ENCODE results near the gene OSBPL10.

OSBPL10 gene

DNA sequence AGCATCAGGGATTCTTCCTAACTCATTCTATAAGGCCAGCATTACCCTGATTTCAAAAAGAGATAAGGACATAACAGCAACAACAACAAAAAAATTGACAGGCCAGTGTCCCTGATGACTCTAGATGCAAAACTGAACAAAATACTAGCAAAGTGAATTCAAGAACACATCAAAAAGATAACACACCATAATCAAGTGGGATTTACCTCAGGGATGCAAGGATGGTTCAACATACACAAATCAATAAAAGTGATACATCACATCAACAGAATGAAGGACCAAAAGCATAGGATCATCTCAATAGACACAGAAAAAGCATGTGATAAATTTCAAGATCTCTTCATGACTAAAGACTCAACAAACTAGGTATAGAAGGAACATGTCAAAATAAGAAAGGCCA is 328.8 kb downstream of the OSBPL10 start:
- no peak for DNase-seq (ENCODE audit: extremely low read depth, low read depth)
- TF ChIP-seq CTCF (IDR thresholded peaks at IDR 0.05; ENCODE audit: low read depth, low read length) = no peak

- no peak for DNase-seq (ENCODE audit: extremely low read depth, low read depth)
- no peak for TF ChIP-seq CTCF (IDR thresholded peaks at IDR 0.05; ENCODE audit: low read depth, low read length)
Measured at GRCh38 chr3:31648286-31648968, 332.6 kb downstream of the OSBPL10 start.

DNA sequence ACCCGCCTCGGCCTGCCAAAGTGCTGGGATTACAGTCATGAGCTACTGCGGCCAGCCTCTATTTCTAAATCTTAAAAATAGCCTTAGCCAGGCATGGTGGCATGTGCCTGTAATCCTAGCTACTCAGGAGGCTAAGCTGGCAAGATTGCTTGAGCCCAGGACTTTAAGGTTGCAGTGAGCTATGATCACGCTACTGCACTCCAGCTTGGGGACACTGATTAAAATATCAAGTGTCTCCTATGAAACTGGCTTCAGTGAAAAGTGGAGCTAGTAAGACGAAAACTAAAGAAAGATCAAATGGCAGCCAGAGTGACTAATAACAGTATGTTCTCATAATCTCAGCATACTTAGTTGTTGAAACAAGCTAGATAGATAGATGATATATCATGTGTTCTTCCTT is 335.8 kb downstream of the OSBPL10 start:
- no peak for DNase-seq (ENCODE audit: extremely low read depth, low read depth)
- no peak for TF ChIP-seq CTCF (IDR thresholded peaks at IDR 0.05; ENCODE audit: low read depth, low read length)

- TF ChIP-seq CTCF (IDR thresholded peaks at IDR 0.05; ENCODE audit: low read depth, low read length) = no peak
Measured at GRCh38 chr3:31639828-31640227, 341.2 kb downstream of the OSBPL10 start.

GRCh38 chr3:31636694-31637442 is 344.2 kb downstream of the OSBPL10 start:
- TF ChIP-seq CTCF (IDR thresholded peaks at IDR 0.05; ENCODE audit: low read depth, low read length) = no peak
- no peak for DNase-seq (ENCODE audit: extremely low read depth, low read depth)

More at GRCh38 chr3:31639828-31640227, 341.2 kb downstream of the OSBPL10 start:
- no peak for DNase-seq (ENCODE audit: extremely low read depth, low read depth)

GRCh38 chr3:31636049-31636448 is 345.0 kb downstream of the OSBPL10 start:
- TF ChIP-seq CTCF (IDR thresholded peaks at IDR 0.05; ENCODE audit: low read depth, low read length) = no peak
- no peak for DNase-seq (ENCODE audit: extremely low read depth, low read depth)

GRCh38 chr3:31635545-31635944 is 345.5 kb downstream of the OSBPL10 start:
- DNase-seq (ENCODE audit: extremely low read depth, low read depth) = no peak
- no peak for TF ChIP-seq CTCF (IDR thresholded peaks at IDR 0.05; ENCODE audit: low read depth, low read length)

Measured in AG09319 (cell line).